H9 (cell line): ENCODE data around the gene FOXF2. TPM values are rescaled to one million over a fixed set of nuclear protein-coding genes. Genes with fewer than 3 reads are reported as not detected.

Experiments
- DNase-seq: peaks from one replicate; pipeline ENCODE4 v3.0.0-alpha.2; 2017
- H2AFZ ChIP-seq: one replicate; pipeline ENCODE4 v1.6.1; 2013; ENCODE audit warnings: mild to moderate bottlenecking, low read length, control low read depth, moderate library complexity
- H2AK5ac ChIP-seq: 2 replicates; pipeline ENCODE4 v1.6.1; 2013; ENCODE audit warnings: low read length, control low read depth, mixed read lengths; ENCODE audit not compliant: insufficient read length
- H2BK120ac ChIP-seq: one replicate; pipeline ENCODE4 v1.6.1; 2013; ENCODE audit warnings: low read depth, mild to moderate bottlenecking, low read length, control low read depth, inconsistent platforms; ENCODE audit not compliant: poor library complexity, severe bottlenecking
- H2BK12ac ChIP-seq: 2 replicates; pipeline ENCODE4 v1.6.1; 2013; ENCODE audit warnings: low read length, control low read depth, mixed read lengths, low read depth; ENCODE audit not compliant: insufficient read length
- H2BK15ac ChIP-seq: 2 replicates; pipeline ENCODE4 v1.6.1; 2013; ENCODE audit warnings: low read depth, low read length, control low read depth
- H2BK20ac ChIP-seq: one replicate; pipeline ENCODE4 v1.6.1; 2013; ENCODE audit warnings: low read depth, mild to moderate bottlenecking, low read length, control low read depth, inconsistent platforms; ENCODE audit not compliant: poor library complexity, severe bottlenecking
- H2BK5ac ChIP-seq: 2 replicates; pipeline ENCODE4 v1.6.1; 2013; ENCODE audit warnings: low read length, control low read depth, mixed read lengths; ENCODE audit not compliant: insufficient read length
- H3K14ac ChIP-seq: 2 replicates; pipeline ENCODE4 v1.6.1; 2013; ENCODE audit warnings: low read length, control low read depth; ENCODE audit not compliant: insufficient read depth
- H3K18ac ChIP-seq: 2 replicates; pipeline ENCODE4 v1.6.1; 2013; ENCODE audit warnings: low read depth, mild to moderate bottlenecking, mixed read lengths, low read length, control low read depth; ENCODE audit not compliant: insufficient read length
- H3K23ac ChIP-seq: 2 replicates; pipeline ENCODE4 v1.6.1; 2013; ENCODE audit warnings: low read length, control low read depth, mixed read lengths, low read depth; ENCODE audit not compliant: insufficient read length
- H3K23me2 ChIP-seq: 2 replicates; pipeline ENCODE4 v1.6.1; 2013; ENCODE audit warnings: low read depth, mild to moderate bottlenecking, mixed read lengths, low read length, control low read depth; ENCODE audit not compliant: insufficient read length, poor library complexity, severe bottlenecking
- H3K27ac ChIP-seq: 2 replicates; pipeline ENCODE4 v1.5.1; 2013; ENCODE audit warnings: low read length, control low read depth, mixed read lengths, low read depth; ENCODE audit not compliant: insufficient read length
- H3K27me3 ChIP-seq: 2 replicates; pipeline ENCODE4 v1.6.1; 2013; ENCODE audit warnings: low read length, control low read depth, inconsistent platforms; ENCODE audit not compliant: insufficient read depth
- H3K4ac ChIP-seq: 2 replicates; pipeline ENCODE4 v1.6.1; 2013; ENCODE audit warnings: low read depth, mild to moderate bottlenecking, control low read depth, inconsistent platforms, low read length, moderate library complexity
- H3K4me1 ChIP-seq: 2 replicates; pipeline ENCODE4 v1.6.1; 2013; ENCODE audit warnings: low read length, control low read depth, inconsistent platforms; ENCODE audit not compliant: insufficient read depth
- H3K4me2 ChIP-seq: 2 replicates; pipeline ENCODE4 v1.6.1; 2013; ENCODE audit warnings: low read length, control low read depth, mixed read lengths; ENCODE audit not compliant: insufficient read length, insufficient read depth
- H3K56ac ChIP-seq: 2 replicates; pipeline ENCODE4 v1.6.1; 2013; ENCODE audit warnings: low read depth, mild to moderate bottlenecking, mixed read lengths, low read length, control low read depth; ENCODE audit not compliant: insufficient read length
- H3K79me1 ChIP-seq: 2 replicates; pipeline ENCODE4 v1.6.1; 2013; ENCODE audit warnings: low read depth, mild to moderate bottlenecking, moderate library complexity, low read length, control low read depth, inconsistent platforms; ENCODE audit not compliant: insufficient read depth, poor library complexity, severe bottlenecking
- H3K79me2 ChIP-seq: 2 replicates; pipeline ENCODE4 v1.6.1; 2013; ENCODE audit warnings: low read length, control low read depth, inconsistent platforms; ENCODE audit not compliant: insufficient read depth
- H3K9ac ChIP-seq: 2 replicates; pipeline ENCODE4 v1.6.1; 2013; ENCODE audit warnings: low read length, control low read depth, mixed read lengths; ENCODE audit not compliant: insufficient read length; ENCODE audit errors: extremely low read depth
- H3K9me3 ChIP-seq: one replicate; pipeline ENCODE4 v1.6.1; 2013; ENCODE audit warnings: low read depth, low read length, inconsistent platforms; ENCODE audit not compliant: control insufficient read depth
- H3T11ph ChIP-seq: one replicate; pipeline ENCODE4 v1.6.1; 2013; ENCODE audit warnings: mild to moderate bottlenecking, low read length, control low read depth, inconsistent platforms
- H4K20me1 ChIP-seq: one replicate; pipeline ENCODE4 v1.6.1; 2013; ENCODE audit not compliant: control insufficient read depth, insufficient read length, insufficient read depth
- H4K5ac ChIP-seq: 2 replicates; pipeline ENCODE4 v1.6.1; 2013; ENCODE audit warnings: low read depth, mild to moderate bottlenecking, mixed read lengths, low read length, control low read depth; ENCODE audit not compliant: insufficient read length
- H4K8ac ChIP-seq: replicated peaks from 2 replicates; pipeline ENCODE4 v1.6.1; 2013; ENCODE audit warnings: low read length, control low read depth, mixed read lengths, low read depth; ENCODE audit not compliant: insufficient read length
- H4K91ac ChIP-seq: 2 replicates; pipeline ENCODE4 v1.6.1; 2013; ENCODE audit warnings: low read depth, mild to moderate bottlenecking, moderate library complexity, mixed read lengths, low read length, control low read depth; ENCODE audit not compliant: insufficient read length
- H3K27ac Mint-ChIP-seq, 3 experiments: 2 replicates in 2 of 3; 3 replicates in 1 of 3; pipeline ENCODE4 v1.8.0; 2020 to 2021; ENCODE audit warnings: mixed read lengths in 3 of 3, mild to moderate bottlenecking in 1 of 3, moderate library complexity in 1 of 3
- H3K27me3 Mint-ChIP-seq: 2 replicates; pipeline ENCODE4 v1.8.0; 2021; ENCODE audit warnings: low read depth, mild to moderate bottlenecking, moderate library complexity, mixed read lengths
- H3K36me3 Mint-ChIP-seq, 3 experiments: 2 replicates in 2 of 3; 3 replicates in 1 of 3; pipeline ENCODE4 v1.8.0; 2020 to 2021; ENCODE audit warnings: low read depth in 3 of 3, mixed read lengths in 3 of 3; ENCODE audit not compliant: insufficient read depth in 1 of 3
- H3K4me1 Mint-ChIP-seq, 2 experiments: 2 replicates each; pipeline ENCODE4 v1.8.0; 2020; ENCODE audit warnings: mixed read lengths in 2 of 2
- H3K4me3 Mint-ChIP-seq, 2 experiments: 2 replicates in 1 of 2; 3 replicates in 1 of 2; pipeline ENCODE4 v1.8.0; 2020 to 2021; ENCODE audit warnings: mild to moderate bottlenecking in 2 of 2, mixed read lengths in 2 of 2, moderate library complexity in 1 of 2
- H3K9me3 Mint-ChIP-seq, 2 experiments: 2 replicates in 1 of 2; 3 replicates in 1 of 2; pipeline ENCODE4 v1.8.0; 2020; ENCODE audit warnings: mild to moderate bottlenecking in 2 of 2, mixed read lengths in 2 of 2, moderate library complexity in 1 of 2
- CTCF ChIP-seq: fragments of 200-600 bp; sonication (generic); conservative IDR thresholded peaks from 3 replicates; pipeline ENCODE4 v1.8.0; 2021; ENCODE audit warnings: antibody characterized with exemption, mild to moderate bottlenecking
- WGBS: extraction: QIAGEN DNeasy Blood & Tissue Kit; methylation state at CpG from one replicate; pipeline ENCODE4 v1.1.7; 2013; ENCODE audit warnings: missing lambda C conversion rate, low lambda C conversion rate, mixed read lengths; ENCODE audit not compliant: insufficient read length; ENCODE audit errors: extremely low coverage; 5-methylcytosine and 5-hydroxymethylcytosine counted together
- total RNA-seq: library from RNA; stranded (reverse); gene quantifications from 2 replicates; pipeline ENCODE4 v1.2.1, GENCODE V29; 2021

Gene FOXF2
- total RNA-seq, 1 experiment from 2014 or later = not detected

- no peak overlapping the region for H2BK120ac ChIP-seq
- no peak overlapping the region for H3K4me2 ChIP-seq
- no peak overlapping the region for H2AK5ac ChIP-seq
- Mint-ChIP-seq H3K27me3 (peaks cover 95% of the 10 kb centered on the region), H3K27ac (no peak overlapping the region), H3K36me3 (peaks cover 0 to 1% (median 0%) of the 10 kb centered on the region in 3 experiments; a peak in 1 of 7 replicates), H3K9me3 (peaks cover 8 to 12% of the 10 kb centered on the region in 2 experiments), H3K4me3 (no peak overlapping the region), H3K4me1 (no peaks in the 10 kb centered on the region)
- no peak overlapping the region for H3K4ac ChIP-seq
- no peak overlapping the region for H2BK5ac ChIP-seq
- no peak for TF ChIP-seq CTCF
- no peak overlapping the region for H2BK12ac ChIP-seq
- no peak overlapping the region for H4K8ac ChIP-seq
- no peak overlapping the region for H3T11ph ChIP-seq
- H2BK20ac ChIP-seq = no peak overlapping the region
- no peak overlapping the region for H3K9ac ChIP-seq
- no peak overlapping the region for H4K91ac ChIP-seq
- H3K56ac ChIP-seq = no peak overlapping the region
- H2AFZ ChIP-seq = no peak overlapping the region
- no peak overlapping the region for H3K27ac ChIP-seq
- H4K20me1 ChIP-seq = no peaks in the 10 kb centered on the region
- no peaks in the 10 kb centered on the region for H3K9me3 ChIP-seq
- H3K4me1 ChIP-seq = no peaks in the 10 kb centered on the region
- H3K79me2 ChIP-seq = no peaks in the 10 kb centered on the region
- WGBS = no CpG with 5 or more reads among the region's 1 CpG
- DNase-seq = no peak
- no peak overlapping the region for H3K14ac ChIP-seq
- H3K18ac ChIP-seq = no peak overlapping the region
- H3K79me1 ChIP-seq = no peaks in the 10 kb centered on the region
- H2BK15ac ChIP-seq = no peak overlapping the region
- no peak overlapping the region for H3K23ac ChIP-seq
- H3K23me2 ChIP-seq = no peaks in the 10 kb centered on the region
- no peak overlapping the region for H4K5ac ChIP-seq
- H3K27me3 ChIP-seq = peaks cover 13% of the 10 kb centered on the region
Measured at GRCh38 chr6:1371933-1372332, 17.4 kb upstream of the FOXF2 start.
